H1 (cell line): ENCODE data around the gene AK5. TPM values are rescaled to one million over a fixed set of nuclear protein-coding genes. Genes with fewer than 3 reads are reported as not detected.

ENCODE experiments used
- CTCF ChIA-PET: fragments of 300-600 bp; sonication (Branson Sonifier 250); formaldehyde crosslinking; loops from one replicate; lab custom pipeline; 2021; ENCODE audit not compliant: partially characterized antibody; lab: Charles Lee
- POLR2A ChIA-PET: fragments of 300-600 bp; sonication (Branson Sonifier 250); formaldehyde crosslinking; loops from one replicate; lab custom pipeline; 2021; ENCODE audit warnings: inconsistent platforms; ENCODE audit not compliant: partially characterized antibody; lab: Charles Lee
- DNase-seq, 2 experiments: peaks; one replicate each; pipeline versions ENCODE4 v3.0.0 to v3.0.0-alpha.2; 2010 to 2022; ENCODE audit warnings: low spot score in 2 of 2, low read depth in 1 of 2, mixed read lengths in 1 of 2
- FAIRE-seq: peaks from 2 replicates; lab custom pipeline; 2011; peaks lifted over from hg19 to GRCh38; lab: Jason Lieb, UNC
- H2AFZ ChIP-seq: 2 replicates; pipeline ENCODE4 v1.8.1; 2012; ENCODE audit warnings: low read length, inconsistent platforms
- H2AK5ac ChIP-seq: 2 replicates; pipeline ENCODE4 v1.6.1; 2013; ENCODE audit warnings: low read depth, low read length
- H2BK120ac ChIP-seq: replicated peaks from 2 replicates; pipeline ENCODE3; 2013; ENCODE audit warnings: low read depth, low read length, inconsistent platforms
- H2BK12ac ChIP-seq: 2 replicates; pipeline ENCODE4 v1.6.1; 2013; ENCODE audit warnings: low read depth, low read length
- H2BK15ac ChIP-seq: 2 replicates; pipeline ENCODE4 v1.6.1; 2013; ENCODE audit warnings: low read length
- H2BK20ac ChIP-seq: 2 replicates; pipeline ENCODE4 v1.6.1; 2013; ENCODE audit warnings: low read length
- H2BK5ac ChIP-seq: 2 replicates; pipeline ENCODE4 v1.6.1; 2013; ENCODE audit warnings: low read depth, low read length
- H3K14ac ChIP-seq: 2 replicates; pipeline ENCODE4 v1.6.1; 2013; ENCODE audit warnings: inconsistent platforms; ENCODE audit not compliant: insufficient read length
- H3K18ac ChIP-seq: 2 replicates; pipeline ENCODE4 v1.6.1; 2013; ENCODE audit warnings: low read length; ENCODE audit errors: extremely low read depth
- H3K23ac ChIP-seq: 2 replicates; pipeline ENCODE4 v1.6.1; 2013; ENCODE audit warnings: inconsistent platforms; ENCODE audit not compliant: insufficient read length
- H3K23me2 ChIP-seq: 2 replicates; pipeline ENCODE4 v1.6.1; 2013; ENCODE audit warnings: low read depth, low read length
- H3K27ac ChIP-seq: 2 replicates; pipeline ENCODE4 v1.6.1; 2011; ENCODE audit warnings: low read depth, low read length, inconsistent platforms
- H3K27me3 ChIP-seq, 4 experiments: replicated peaks in 1 of 4; 1 replicate in 1 of 4; 2 replicates in 3 of 4; pipeline versions ENCODE4 v1.6.1 to v1.8.1; 2011 to 2013; ENCODE audit warnings: low read length in 3 of 4, mild to moderate bottlenecking in 3 of 4, inconsistent platforms in 2 of 4, mixed read lengths in 2 of 4, moderate library complexity in 1 of 4; ENCODE audit not compliant: control insufficient read depth in 3 of 4, insufficient read depth in 3 of 4; ENCODE audit errors: extremely low read depth in 1 of 4
- H3K36me3 ChIP-seq, 4 experiments: 2 replicates each; pipeline versions ENCODE4 v1.6.1 to v1.8.1; 2011 to 2013; ENCODE audit warnings: mild to moderate bottlenecking in 4 of 4, low read length in 3 of 4, moderate library complexity in 2 of 4, control low read depth in 1 of 4, inconsistent platforms in 1 of 4; ENCODE audit not compliant: insufficient read depth in 4 of 4, control insufficient read depth in 2 of 4
- H3K4ac ChIP-seq: replicated peaks from 2 replicates; pipeline ENCODE3; 2013; ENCODE audit warnings: low read length, low read depth, mixed read lengths, inconsistent platforms; ENCODE audit not compliant: insufficient read length
- H3K4me1 ChIP-seq, 4 experiments: replicated peaks in 1 of 4; 1 replicate in 1 of 4; 2 replicates in 3 of 4; pipeline versions ENCODE4 v1.6.1 to v1.8.1; 2011 to 2013; ENCODE audit warnings: low read length in 3 of 4, inconsistent platforms in 2 of 4, mixed read lengths in 1 of 4; ENCODE audit not compliant: insufficient read depth in 4 of 4, control insufficient read depth in 3 of 4
- H3K4me2 ChIP-seq, 2 experiments: 2 replicates each; pipeline versions ENCODE4 v1.6.1 to v1.8.1; 2011 to 2013; ENCODE audit warnings: low read depth in 2 of 2, low read length in 2 of 2, control low read depth in 1 of 2, inconsistent platforms in 1 of 2, mild to moderate bottlenecking in 1 of 2; ENCODE audit not compliant: insufficient read depth in 1 of 2
- H3K4me3 ChIP-seq, 4 experiments: fragments of 200-600, 300-600 bp in 1 of 4; sonication (generic), shearing (Covaris generic), sonication (Bioruptor Twin) in 1 of 4; 2 replicates each; pipeline versions ENCODE4 v1.5.1 to v1.8.1; 2011 to 2016; ENCODE audit warnings: low read length in 4 of 4, low read depth in 3 of 4, control low read depth in 2 of 4, inconsistent platforms in 2 of 4, mild to moderate bottlenecking in 2 of 4, mixed read lengths in 1 of 4, moderate library complexity in 1 of 4; ENCODE audit not compliant: insufficient read depth in 2 of 4; ENCODE audit errors: extremely low read depth in 1 of 4
- H3K56ac ChIP-seq: replicated peaks from 2 replicates; pipeline ENCODE3; 2013; ENCODE audit warnings: low read depth, mild to moderate bottlenecking, mixed read lengths, low read length, inconsistent platforms; ENCODE audit not compliant: insufficient read length
- H3K79me1 ChIP-seq: 2 replicates; pipeline ENCODE4 v1.6.1; 2013; ENCODE audit warnings: low read depth, low read length, control low read depth
- H3K79me2 ChIP-seq, 2 experiments: 2 replicates each; pipeline versions ENCODE4 v1.6.1 to v1.8.1; 2012 to 2013; ENCODE audit warnings: low read length in 2 of 2, mild to moderate bottlenecking in 2 of 2, inconsistent platforms in 1 of 2; ENCODE audit not compliant: insufficient read depth in 2 of 2, control insufficient read depth in 1 of 2
- H3K9ac ChIP-seq, 4 experiments: replicated peaks in 1 of 4; 1 replicate in 1 of 4; 2 replicates in 3 of 4; pipeline versions ENCODE4 v1.6.1 to v1.8.1; 2011 to 2013; ENCODE audit warnings: low read depth in 3 of 4, low read length in 3 of 4, control low read depth in 2 of 4, mild to moderate bottlenecking in 2 of 4, moderate library complexity in 2 of 4, inconsistent platforms in 1 of 4; ENCODE audit errors: extremely low read depth in 1 of 4
- H3K9me3 ChIP-seq, 2 experiments: 2 replicates each; pipeline versions ENCODE4 v1.6.1 to v1.8.1; 2012 to 2013; ENCODE audit warnings: mild to moderate bottlenecking in 2 of 2, moderate library complexity in 2 of 2, control low read depth in 1 of 2, inconsistent platforms in 1 of 2, low read depth in 1 of 2, low read length in 1 of 2, mixed read lengths in 1 of 2; ENCODE audit not compliant: insufficient read depth in 2 of 2
- H4K20me1 ChIP-seq, 2 experiments: replicated peaks in 1 of 2; 2 replicates each; pipeline versions ENCODE3 to v1.8.1; 2011 to 2013; ENCODE audit warnings: inconsistent platforms in 2 of 2, low read length in 2 of 2, mild to moderate bottlenecking in 1 of 2; ENCODE audit not compliant: insufficient read depth in 2 of 2, control insufficient read depth in 1 of 2
- H4K5ac ChIP-seq: 2 replicates; pipeline ENCODE4 v1.6.1; 2013; ENCODE audit warnings: low read length, low read depth, mixed read lengths, inconsistent platforms; ENCODE audit not compliant: insufficient read length
- H4K8ac ChIP-seq: 2 replicates; pipeline ENCODE4 v1.8.0; 2013; ENCODE audit warnings: mild to moderate bottlenecking, moderate library complexity, low read length, inconsistent platforms; ENCODE audit not compliant: insufficient read depth; ENCODE audit errors: extremely low read depth
- H4K91ac ChIP-seq: replicated peaks from 2 replicates; pipeline ENCODE3; 2013; ENCODE audit warnings: low read length, mixed read lengths, inconsistent platforms; ENCODE audit not compliant: insufficient read length
- CBX8 ChIP-seq: fragments of 300-800, 300-1000 bp; sonication (generic); IDR thresholded peaks from 2 replicates; pipeline ENCODE4 v1.7.1; 2016; ENCODE audit warnings: low read depth, low read length, borderline replicate concordance
- CREB1 ChIP-seq: IDR thresholded peaks from 2 replicates; pipeline ENCODE4 v1.6.1; 2012; ENCODE audit warnings: inconsistent platforms
- CTBP2 ChIP-seq: IDR thresholded peaks from 2 replicates; pipeline ENCODE4 v1.7.0; 2011; ENCODE audit warnings: borderline replicate concordance, mild to moderate bottlenecking, moderate library complexity, mixed read lengths, low read length; ENCODE audit not compliant: insufficient read depth, insufficient read length
- SP4 ChIP-seq: IDR thresholded peaks from 2 replicates; pipeline ENCODE4 v1.6.1; 2012; ENCODE audit warnings: low read length, inconsistent platforms
- TBP ChIP-seq: IDR thresholded peaks from 2 replicates; pipeline ENCODE4 v1.6.1; 2011; ENCODE audit warnings: low read depth, low read length, improper control_type of control experiment
- WGBS, 2 experiments: shearing (Covaris generic) in 1 of 2; methylation state at CpG; one replicate each; pipeline versions ENCODE4 v1.1.6 to v1.1.7; 2013 to 2015; ENCODE audit warnings: low lambda C conversion rate in 2 of 2, mixed read lengths in 2 of 2, inconsistent platforms in 1 of 2, low coverage in 1 of 2, missing lambda C conversion rate in 1 of 2; ENCODE audit not compliant: insufficient replicate concordance in 2 of 2, insufficient coverage in 1 of 2, insufficient read length in 1 of 2; ENCODE audit errors: extremely low coverage in 1 of 2, missing lambda C conversion rate in 1 of 2; 5-methylcytosine and 5-hydroxymethylcytosine counted together
- polyA plus RNA-seq, 7 experiments: library from polyadenylated mRNA; depleted of rRNA in 3 of 7; stranded (reverse) in 5 of 7; unstranded in 2 of 7; fragments of >200 nt in 5 of 7; fragments of 200-250 nt in 2 of 7; gene quantifications; 1 replicate in 5 of 7; 2 replicates in 1 of 7; 4 replicates in 1 of 7; pipeline versions ENCODE4 v1.2.1 to v1.2.3, GENCODE V29; 2011 to 2013; ENCODE audit warnings: missing spikeins in 2 of 7, mixed read lengths in 2 of 7
- total RNA-seq: library from RNA; stranded (reverse); fragmentation: NEBNext Ultra II Directional; extraction: Animal tissue kit (Norgen Biotek cat#: 25700); gene quantifications from 2 replicates; pipeline ENCODE4 v1.2.1, GENCODE V29; 2021

Gene AK5
- total and polyA plus RNA-seq, 2 of the 8 experiments (the other 6 are each of a cell fraction or from before 2014, with no cell fraction given) = 2.0 to 7.1 TPM

DNA sequence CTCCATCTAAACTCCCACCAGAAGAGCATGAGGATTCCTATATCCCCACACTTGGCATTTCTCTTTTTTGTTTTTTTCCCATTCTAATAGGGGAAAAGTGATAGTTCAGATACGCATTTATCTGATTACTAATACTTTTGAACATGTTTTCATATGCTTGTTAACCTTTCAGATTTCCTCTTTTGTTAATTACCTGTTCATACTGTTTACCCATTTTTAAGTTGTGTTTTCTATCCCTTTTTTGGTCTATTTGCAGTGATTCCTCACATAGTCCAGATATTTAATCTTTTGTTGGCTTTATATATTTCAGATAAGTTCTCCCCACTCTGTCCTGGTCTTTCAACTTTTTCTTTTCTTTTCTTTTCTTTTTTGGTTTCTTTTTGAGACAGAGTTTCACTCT, 49.0 kb upstream of the AK5 start:
- H3K14ac ChIP-seq = no peak overlapping the region
- no peaks in the 10 kb centered on the region for H3K27me3 ChIP-seq
- 100% methylated on average over 1 of the region's 1 CpG; no CpG with 5 or more reads in 1 of the 2 experiments for WGBS, 2 experiments
- H3K9me3 ChIP-seq = no peaks in the 10 kb centered on the region; a peak in 1 of 4 replicates
- no peak overlapping the region for H2BK12ac ChIP-seq
- no peaks in the 10 kb centered on the region for H3K4me1 ChIP-seq
- no peak overlapping the region for H2AFZ ChIP-seq
- POLR2A ChIA-PET = no interaction called here
- no peak overlapping the region for H3K18ac ChIP-seq
- FAIRE-seq (no peak), DNase-seq (no peak)
- no peak overlapping the region for H3K4ac ChIP-seq
- H4K91ac ChIP-seq = no peak overlapping the region
- no peak overlapping the region for H3K9ac ChIP-seq
- no peak overlapping the region for H4K5ac ChIP-seq
- no peak overlapping the region for H2BK20ac ChIP-seq
- CTCF ChIA-PET = interaction anchor here (0.6 kb wide), 1 partner anchor 9 kb away, joined by 3 read pairs; no protein-coding TSS in a partner anchor
- no peak overlapping the region for H3K27ac ChIP-seq
- no peak overlapping the region for H2AK5ac ChIP-seq
- H3K56ac ChIP-seq = no peak overlapping the region
- H3K23me2 ChIP-seq = no peaks in the 10 kb centered on the region
- H2BK120ac ChIP-seq = no peak overlapping the region
- no peak overlapping the region for H3K4me2 ChIP-seq
- H3K36me3 ChIP-seq = no peaks in the 10 kb centered on the region
- H4K20me1 ChIP-seq = no peaks in the 10 kb centered on the region
- no peaks in the 10 kb centered on the region for H3K79me1 ChIP-seq
- no peak overlapping the region for H3K4me3 ChIP-seq
- no peaks in the 10 kb centered on the region for H3K79me2 ChIP-seq
- TF ChIP-seq CBX8 = no peak
- no peak for TF ChIP-seq CTBP2
- no peak for TF ChIP-seq TBP
- no peak for TF ChIP-seq SP4
- no peak for TF ChIP-seq CREB1
- TF ChIP-seq, all 59 proteins: peak for 0
- Histone ChIP-seq H2BK15ac (no peak overlapping the region), H2BK5ac (no peak overlapping the region), H3K23ac (no peak overlapping the region), H4K8ac (no peak overlapping the region)
